Liver (tissue), 9 donors: ENCODE results near the gene PERCC1. TPM values are rescaled to one million over a fixed set of nuclear protein-coding genes. Genes with fewer than 3 reads are reported as not detected.

Experiments used
- DNase-seq: peaks from one replicate; pipeline ENCODE4 v3.0.0-alpha.2; 2017; ENCODE audit warnings: low spot score
- H3K27ac ChIP-seq, 2 donors: one replicate each; pipeline ENCODE4 v1.7.0; 2013; ENCODE audit warnings: inconsistent platforms in 2 of 2, low read length in 2 of 2, control low read depth in 1 of 2, low read depth in 1 of 2, mild to moderate bottlenecking in 1 of 2
- H3K27me3 ChIP-seq, 4 donors: one replicate each; pipeline versions ENCODE4 v1.6.1 to v1.7.0; 2013; ENCODE audit warnings: low read length in 3 of 4, inconsistent platforms in 1 of 4, mild to moderate bottlenecking in 1 of 4, moderate library complexity in 1 of 4; ENCODE audit not compliant: control insufficient read depth in 4 of 4, insufficient read depth in 4 of 4
- H3K36me3 ChIP-seq, 4 donors: one replicate each; pipeline versions ENCODE4 v1.6.1 to v1.7.0; 2013; ENCODE audit warnings: low read length in 3 of 4, mild to moderate bottlenecking in 3 of 4, low read depth in 1 of 4, moderate library complexity in 1 of 4; ENCODE audit not compliant: control insufficient read depth in 4 of 4, insufficient read depth in 3 of 4
- H3K4me1 ChIP-seq, 4 donors: one replicate each; pipeline versions ENCODE4 v1.6.1 to v1.7.0; 2013; ENCODE audit warnings: low read length in 3 of 4, mild to moderate bottlenecking in 3 of 4, moderate library complexity in 1 of 4; ENCODE audit not compliant: control insufficient read depth in 4 of 4, insufficient read depth in 4 of 4
- H3K4me3 ChIP-seq, 3 donors: one replicate each; pipeline versions ENCODE4 v1.6.1 to v1.7.0; 2013; ENCODE audit warnings: low read length in 3 of 3, control low read depth in 1 of 3, low read depth in 1 of 3, mild to moderate bottlenecking in 1 of 3
- H3K9ac ChIP-seq, 2 donors: one replicate each; pipeline ENCODE4 v1.7.0; 2013; ENCODE audit warnings: low read length in 2 of 2, mild to moderate bottlenecking in 2 of 2, moderate library complexity in 2 of 2, control low read depth in 1 of 2, low read depth in 1 of 2
- H3K9me3 ChIP-seq, 4 donors: one replicate each; pipeline versions ENCODE4 v1.6.1 to v1.7.0; 2013; ENCODE audit warnings: low read length in 3 of 4; ENCODE audit not compliant: control insufficient read depth in 4 of 4
- FOXA1 ChIP-seq: IDR thresholded peaks from 2 replicates; pipeline ENCODE4 v1.6.1; 2016; ENCODE audit warnings: antibody characterized with exemption
- GABPA ChIP-seq, 2 donors: IDR thresholded peaks in 1 of 2; conservative IDR thresholded peaks in 1 of 2; 2 replicates each; pipeline ENCODE4 v1.6.1; 2016; ENCODE audit warnings: antibody characterized with exemption in 2 of 2, mild to moderate bottlenecking in 1 of 2, moderate library complexity in 1 of 2
- HNF4A ChIP-seq, 2 donors: conservative IDR thresholded peaks; 2 replicates each; pipeline ENCODE4 v1.6.1; 2016; ENCODE audit warnings: antibody characterized with exemption in 2 of 2, mild to moderate bottlenecking in 2 of 2
- HNF4G ChIP-seq: IDR thresholded peaks from 2 replicates; pipeline ENCODE4 v1.6.1; 2016; ENCODE audit warnings: antibody characterized with exemption
- JUND ChIP-seq, 2 donors: IDR thresholded peaks; 2 replicates each; pipeline ENCODE4 v1.6.1; 2016; ENCODE audit warnings: antibody characterized with exemption in 2 of 2
- NR2F2 ChIP-seq: IDR thresholded peaks from 2 replicates; pipeline ENCODE4 v1.6.1; 2016; ENCODE audit warnings: antibody characterized with exemption
- RAD21 ChIP-seq, 2 donors: IDR thresholded peaks; 2 replicates each; pipeline ENCODE4 v1.6.1; 2016; ENCODE audit warnings: antibody characterized with exemption in 2 of 2, mild to moderate bottlenecking in 2 of 2
- RXRA ChIP-seq, 2 donors: IDR thresholded peaks; 2 replicates each; pipeline ENCODE4 v1.6.1; 2017 to 2018; ENCODE audit warnings: antibody characterized with exemption in 2 of 2, mild to moderate bottlenecking in 1 of 2
- SP1 ChIP-seq: IDR thresholded peaks from 2 replicates; pipeline ENCODE4 v1.6.1; 2018; ENCODE audit warnings: antibody characterized with exemption, mild to moderate bottlenecking
- TAF1 ChIP-seq: conservative IDR thresholded peaks from 2 replicates; pipeline ENCODE4 v1.6.1; 2016; ENCODE audit warnings: antibody characterized with exemption, mild to moderate bottlenecking
- YY1 ChIP-seq: IDR thresholded peaks from 2 replicates; pipeline ENCODE4 v1.6.1; 2016; ENCODE audit warnings: antibody characterized with exemption, mild to moderate bottlenecking
- WGBS: extraction: QIAGEN DNeasy Blood & Tissue Kit; methylation state at CpG from one replicate; pipeline ENCODE4 v1.1.7; 2013; 5-methylcytosine and 5-hydroxymethylcytosine counted together
- polyA plus RNA-seq, 2 donors: library from polyadenylated mRNA; stranded (reverse) in 1 of 2; unstranded in 1 of 2; fragments of 200-250 nt in 1 of 2; fragments of >200 nt in 1 of 2; fragmentation: Nextera tagmentation in 1 of 2; extraction: Ambion mirVana in 1 of 2; gene quantifications; one replicate each; pipeline versions ENCODE4 v1.2.1 to v1.2.3, GENCODE V29; 2013 to 2015
- total RNA-seq, 2 donors: library from RNA; depleted of rRNA; stranded (reverse); fragments of >200 nt; gene quantifications; one replicate each; pipeline ENCODE4 v1.2.3, GENCODE V29; 2014
- TF ChIP-seq, protein P1 (sequence below): IDR thresholded peaks from 2 replicates; pipeline ENCODE4 v1.6.1; 2016; ENCODE audit warnings: antibody characterized with exemption
- TF ChIP-seq, protein P2 (sequence below): IDR thresholded peaks from 2 replicates; pipeline ENCODE4 v1.6.1; 2016; ENCODE audit warnings: antibody characterized with exemption
- TF ChIP-seq, protein P3 (sequence below): fragments of 150-350 bp; IDR thresholded peaks from 2 replicates; pipeline ENCODE4 v1.5.1; 2017; ENCODE audit warnings: improper control_type of control experiment, low read depth, low read length; ENCODE audit not compliant: missing input control
- donor health status: healthy.
- donor health status: healthy.
- donor health status: healthy.
- donor health status: healthy.
- donor health status: healthy.

The PERCC1 gene
- total and polyA plus RNA-seq, 4 donors: 0.50 to 4.7 TPM; not detected in 2

- H3K36me3 ChIP-seq: no peaks in the 10 kb centered on the region
- TF ChIP-seq JUND (IDR thresholded peaks at IDR 0.05) (no peak), FOXA1 (no peak)
- no peak overlapping the region for H3K27ac ChIP-seq
- H3K9ac ChIP-seq: no peak overlapping the region
- H3K27me3 ChIP-seq: no peaks in the 10 kb centered on the region
- WGBS: 85% methylated on average over 42 of the region's 42 CpGs
- peaks cover 5 to 14% (median 9%) of the 10 kb centered on the region in 4 donors for H3K4me1 ChIP-seq
- H3K9me3 ChIP-seq: no peaks in the 10 kb centered on the region
- H3K4me3 ChIP-seq: no peak overlapping the region
- no peak for DNase-seq
These were observed 4.0 kb upstream of the PERCC1 start for GRCh38 chr16:1426734-1427471.

- 91% methylated on average over 53 of the region's 53 CpGs for WGBS
These were observed 3.1 kb upstream of the PERCC1 start for GRCh38 chr16:1427473-1428461.

DNA sequence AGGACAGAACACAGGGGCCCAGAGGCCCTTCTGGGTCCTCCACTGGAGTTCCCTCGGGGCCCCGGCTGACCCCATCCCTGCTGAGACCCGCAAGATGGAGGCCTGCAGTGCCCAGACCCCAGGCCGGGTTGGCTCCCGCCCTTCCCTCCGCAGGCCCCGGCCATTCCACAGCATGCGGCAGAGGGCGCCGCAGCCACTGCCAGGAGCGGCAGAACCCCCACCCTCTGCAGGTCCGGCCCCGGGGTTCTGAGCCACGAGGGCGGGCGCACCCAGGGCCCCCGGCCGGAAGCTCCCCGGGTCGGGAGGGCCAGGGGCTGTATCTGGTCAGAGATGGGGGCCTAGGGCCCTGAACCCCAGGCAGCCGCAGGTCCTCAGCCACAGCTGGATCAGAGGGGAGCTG, 2.4 kb upstream of the PERCC1 start:
- peak; percentile 50 for DNase-seq
- Histone ChIP-seq H3K27ac (no peak overlapping the region), H3K9me3 (no peaks in the 10 kb centered on the region), H3K9ac (no peak overlapping the region), H3K4me1 (peaks cover 5 to 14% (median 9%) of the 10 kb centered on the region in 4 donors), H3K4me3 (no peak overlapping the region), H3K36me3 (no peaks in the 10 kb centered on the region), H3K27me3 (no peaks in the 10 kb centered on the region)
- 58% methylated on average over 21 of the region's 21 CpGs for WGBS
- TF ChIP-seq RAD21 (IDR thresholded peaks at IDR 0.05): peak in 1 of 2 donors; percentile 22
- TF ChIP-seq, protein P1, sequence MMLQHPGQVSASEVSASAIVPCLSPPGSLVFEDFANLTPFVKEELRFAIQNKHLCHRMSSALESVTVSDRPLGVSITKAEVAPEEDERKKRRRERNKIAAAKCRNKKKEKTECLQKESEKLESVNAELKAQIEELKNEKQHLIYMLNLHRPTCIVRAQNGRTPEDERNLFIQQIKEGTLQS: no peak

More at GRCh38 chr16:1427473-1428461, 3.1 kb upstream of the PERCC1 start:
- Histone ChIP-seq H3K27me3 (no peaks in the 10 kb centered on the region), H3K9ac (no peak overlapping the region), H3K36me3 (no peaks in the 10 kb centered on the region), H3K27ac (no peak overlapping the region), H3K4me1 (peaks cover 5 to 14% (median 9%) of the 10 kb centered on the region in 4 donors), H3K4me3 (no peak overlapping the region), H3K9me3 (no peaks in the 10 kb centered on the region)
- no peak for TF ChIP-seq SP1
- TF ChIP-seq TAF1: no peak
- TF ChIP-seq YY1: no peak
- no peak for TF ChIP-seq GABPA (IDR thresholded peaks at IDR 0.05 in 1 of 2, conservative IDR thresholded peaks at IDR 0.05 in 1 of 2)
- TF ChIP-seq, protein P2, sequence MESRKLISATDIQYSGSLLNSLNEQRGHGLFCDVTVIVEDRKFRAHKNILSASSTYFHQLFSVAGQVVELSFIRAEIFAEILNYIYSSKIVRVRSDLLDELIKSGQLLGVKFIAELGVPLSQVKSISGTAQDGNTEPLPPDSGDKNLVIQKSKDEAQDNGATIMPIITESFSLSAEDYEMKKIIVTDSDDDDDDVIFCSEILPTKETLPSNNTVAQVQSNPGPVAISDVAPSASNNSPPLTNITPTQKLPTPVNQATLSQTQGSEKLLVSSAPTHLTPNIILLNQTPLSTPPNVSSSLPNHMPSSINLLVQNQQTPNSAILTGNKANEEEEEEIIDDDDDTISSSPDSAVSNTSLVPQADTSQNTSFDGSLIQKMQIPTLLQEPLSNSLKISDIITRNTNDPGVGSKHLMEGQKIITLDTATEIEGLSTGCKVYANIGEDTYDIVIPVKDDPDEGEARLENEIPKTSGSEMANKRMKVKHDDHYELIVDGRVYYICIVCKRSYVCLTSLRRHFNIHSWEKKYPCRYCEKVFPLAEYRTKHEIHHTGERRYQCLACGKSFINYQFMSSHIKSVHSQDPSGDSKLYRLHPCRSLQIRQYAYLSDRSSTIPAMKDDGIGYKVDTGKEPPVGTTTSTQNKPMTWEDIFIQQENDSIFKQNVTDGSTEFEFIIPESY: no peak
- TF ChIP-seq HNF4G: no peak
- no peak for TF ChIP-seq RAD21 (IDR thresholded peaks at IDR 0.05)
- TF ChIP-seq, protein P3, sequence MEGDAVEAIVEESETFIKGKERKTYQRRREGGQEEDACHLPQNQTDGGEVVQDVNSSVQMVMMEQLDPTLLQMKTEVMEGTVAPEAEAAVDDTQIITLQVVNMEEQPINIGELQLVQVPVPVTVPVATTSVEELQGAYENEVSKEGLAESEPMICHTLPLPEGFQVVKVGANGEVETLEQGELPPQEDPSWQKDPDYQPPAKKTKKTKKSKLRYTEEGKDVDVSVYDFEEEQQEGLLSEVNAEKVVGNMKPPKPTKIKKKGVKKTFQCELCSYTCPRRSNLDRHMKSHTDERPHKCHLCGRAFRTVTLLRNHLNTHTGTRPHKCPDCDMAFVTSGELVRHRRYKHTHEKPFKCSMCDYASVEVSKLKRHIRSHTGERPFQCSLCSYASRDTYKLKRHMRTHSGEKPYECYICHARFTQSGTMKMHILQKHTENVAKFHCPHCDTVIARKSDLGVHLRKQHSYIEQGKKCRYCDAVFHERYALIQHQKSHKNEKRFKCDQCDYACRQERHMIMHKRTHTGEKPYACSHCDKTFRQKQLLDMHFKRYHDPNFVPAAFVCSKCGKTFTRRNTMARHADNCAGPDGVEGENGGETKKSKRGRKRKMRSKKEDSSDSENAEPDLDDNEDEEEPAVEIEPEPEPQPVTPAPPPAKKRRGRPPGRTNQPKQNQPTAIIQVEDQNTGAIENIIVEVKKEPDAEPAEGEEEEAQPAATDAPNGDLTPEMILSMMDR: no peak
- no peak for TF ChIP-seq NR2F2
- TF ChIP-seq FOXA1: no peak
- TF ChIP-seq RXRA (IDR thresholded peaks at IDR 0.05): no peak
- TF ChIP-seq HNF4A (conservative IDR thresholded peaks at IDR 0.05): no peak
- no peak for DNase-seq
